AML-193 (cell line): ENCODE data around the gene RPUSD3.

Source experiments
- DNase-seq, 2 experiments: peaks; one replicate each; lab custom pipeline; 2025; lab: John Stamatoyannopoulos, UW

The RPUSD3 gene

GRCh38 chr3:9833078-9833477, 10.7 kb downstream of the RPUSD3 start:
- no peak for DNase-seq

GRCh38 chr3:9831253-9831652, 12.6 kb downstream of the RPUSD3 start:
- no peak for DNase-seq

GRCh38 chr3:9828801-9829755, 14.7 kb downstream of the RPUSD3 start:
- no peak for DNase-seq

- peak; percentile 25 to 62 for DNase-seq
Measured at GRCh38 chr3:9826815-9827573, 16.8 kb downstream of the RPUSD3 start.

GRCh38 chr3:9825451-9826040, 18.3 kb downstream of the RPUSD3 start:
- no peak for DNase-seq

GRCh38 chr3:9820946-9821345, 22.9 kb downstream of the RPUSD3 start:
- DNase-seq = peak in 1 of 2 experiments; percentile 14

- DNase-seq = no peak
Measured at GRCh38 chr3:9820543-9820942, 23.3 kb downstream of the RPUSD3 start.

- no peak for DNase-seq
Measured at GRCh38 chr3:9818666-9819335, 25.0 kb downstream of the RPUSD3 start.

GRCh38 chr3:9817436-9817835, 26.4 kb downstream of the RPUSD3 start:
- DNase-seq = no peak

- no peak for DNase-seq
Measured at GRCh38 chr3:9815986-9816385, 27.8 kb downstream of the RPUSD3 start.

GRCh38 chr3:9812870-9813483, 30.8 kb downstream of the RPUSD3 start:
- DNase-seq = no peak

- no peak for DNase-seq
Measured at GRCh38 chr3:9810846-9811245, 33.0 kb downstream of the RPUSD3 start.

GRCh38 chr3:9810433-9810770, 33.4 kb downstream of the RPUSD3 start:
- DNase-seq = no peak

GRCh38 chr3:9809615-9810432, 34.0 kb downstream of the RPUSD3 start, which contains the start of gene TTLL3:
Gene TTLL3 (plus strand): TSS chr3:9810262. CDS start chr3:9810662, 400 bp downstream.
- peak; percentile 60 to 67 for DNase-seq

GRCh38 chr3:9809239-9809614, 34.6 kb downstream of the RPUSD3 start:
- no peak for DNase-seq

- peak; percentile 53 to 70 for DNase-seq
Measured at GRCh38 chr3:9808345-9809037, 35.3 kb downstream of the RPUSD3 start.

GRCh38 chr3:9807981-9808344, 35.8 kb downstream of the RPUSD3 start:
- DNase-seq = no peak

- no peak for DNase-seq
Measured at GRCh38 chr3:9806688-9807589, 36.9 kb downstream of the RPUSD3 start.

- no peak for DNase-seq
Measured at GRCh38 chr3:9806137-9806536, 37.7 kb downstream of the RPUSD3 start.
